Fibroblast of lung (primary cell): Measurements from ENCODE around the gene HTR3C. TPM values are rescaled to one million over a fixed set of nuclear protein-coding genes. Genes with fewer than 3 reads are reported as not detected.
"Not testable (repeated sequence)": the region's sequence is repeated elsewhere in the genome, so short reads cannot be mapped to it uniquely, and the experiment has no call there.

Experiments used
- DNase-seq, 2 donors: peaks; one replicate each; pipeline versions ENCODE4 v3.0.0 to v3.0.0-alpha.2; 2010; ENCODE audit warnings: low read depth in 2 of 2
- H2AFZ ChIP-seq: 2 replicates; pipeline ENCODE4 v1.5.1; 2012; ENCODE audit warnings: low read length, control low read depth, inconsistent platforms
- H3K27ac ChIP-seq: 2 replicates; pipeline ENCODE4 v1.5.1; 2011; ENCODE audit warnings: low read length, control low read depth; ENCODE audit not compliant: insufficient read depth
- H3K27me3 ChIP-seq: 2 replicates; pipeline ENCODE4 v1.5.1; 2011; ENCODE audit warnings: mild to moderate bottlenecking, low read length; ENCODE audit not compliant: control insufficient read depth, insufficient read depth
- H3K36me3 ChIP-seq: 2 replicates; pipeline ENCODE4 v1.5.1; 2011; ENCODE audit warnings: low read length; ENCODE audit not compliant: control insufficient read depth, insufficient read depth
- H3K4me1 ChIP-seq: 2 replicates; pipeline ENCODE4 v1.5.1; 2011; ENCODE audit warnings: low read length; ENCODE audit not compliant: control insufficient read depth, insufficient read depth; ENCODE audit errors: extremely low read depth
- H3K4me2 ChIP-seq: 2 replicates; pipeline ENCODE4 v1.5.1; 2011; ENCODE audit warnings: low read length, control low read depth; ENCODE audit not compliant: insufficient read depth; ENCODE audit errors: extremely low read depth
- H3K4me3 ChIP-seq, 4 experiments: fragments of 200-600 bp in 1 of 4; sonication (generic) in 1 of 4; replicated peaks in 1 of 4; 2 replicates each; pipeline ENCODE4 v1.5.1; 2011 to 2016; ENCODE audit warnings: low read length in 4 of 4, low read depth in 3 of 4, mild to moderate bottlenecking in 3 of 4, control low read depth in 2 of 4, inconsistent platforms in 1 of 4, mixed read lengths in 1 of 4; ENCODE audit not compliant: insufficient read depth in 1 of 4; ENCODE audit errors: control extremely low read depth in 1 of 4
- H3K79me2 ChIP-seq: 2 replicates; pipeline ENCODE4 v1.5.1; 2012; ENCODE audit warnings: mild to moderate bottlenecking, low read length, inconsistent platforms; ENCODE audit not compliant: control insufficient read depth, insufficient read depth
- H3K9ac ChIP-seq: 2 replicates; pipeline ENCODE4 v1.5.1; 2011; ENCODE audit warnings: mild to moderate bottlenecking, low read length, control low read depth; ENCODE audit not compliant: insufficient read depth
- H3K9me3 ChIP-seq: 2 replicates; pipeline ENCODE4 v1.5.1; 2012; ENCODE audit warnings: low read depth, low read length; ENCODE audit not compliant: control insufficient read depth, insufficient read depth
- H4K20me1 ChIP-seq: 2 replicates; pipeline ENCODE4 v1.5.1; 2011; ENCODE audit warnings: low read length; ENCODE audit not compliant: control insufficient read depth, insufficient read depth; ENCODE audit errors: extremely low read depth
- CTCF ChIP-seq, 2 donors: IDR thresholded peaks in 1 of 2; conservative IDR thresholded peaks in 1 of 2; 1 replicate in 1 of 2; 2 replicates in 1 of 2; pipeline ENCODE4 v1.5.1; 2011 to 2012; ENCODE audit warnings: low read length in 2 of 2, control low read depth in 1 of 2, inconsistent platforms in 1 of 2, low read depth in 1 of 2, mild to moderate bottlenecking in 1 of 2
- EZH2 ChIP-seq: IDR thresholded peaks from 2 replicates; pipeline ENCODE4 v1.5.1; 2012; ENCODE audit warnings: low read length, control low read depth, mild to moderate bottlenecking; ENCODE audit errors: missing control alignments
- polyA plus RNA-seq, 2 donors: library from polyadenylated mRNA; depleted of rRNA in 1 of 2; stranded (reverse) in 1 of 2; unstranded in 1 of 2; fragments of >200 nt; gene quantifications; 2 replicates each; pipeline ENCODE4 v1.2.1, GENCODE V29; 2011 to 2012; ENCODE audit warnings: missing spikeins in 1 of 2
- total RNA-seq: library from RNA; depleted of rRNA; stranded (reverse); fragments of >200 nt; gene quantifications from 2 replicates; pipeline ENCODE4 v1.2.1, GENCODE V29; 2014

The HTR3C gene
- total and polyA plus RNA-seq, 2 donors (not counting 1 experiment from before 2014, with no cell fraction given): not detected

GRCh38 chr3:184031187-184031792 lies 21.6 kb upstream of the HTR3C start, which contains the start of gene HTR3D:
Gene HTR3D (plus strand): TSS chr3:184031742. CDS start chr3:184031742, 0 bp downstream.
- H3K36me3 ChIP-seq: no peaks in the 10 kb centered on the region

GRCh38 chr3:184037816-184038215 lies 15.0 kb upstream of the HTR3C start:
- Histone ChIP-seq H3K27ac (no peak overlapping the region), H3K79me2 (no peaks in the 10 kb centered on the region), H2AFZ (no peak overlapping the region), H3K27me3 (no peaks in the 10 kb centered on the region), H3K4me1 (no peaks in the 10 kb centered on the region), H3K4me3 (no peak overlapping the region), H3K9ac (no peak overlapping the region), H3K9me3 (no peaks in the 10 kb centered on the region), H4K20me1 (no peaks in the 10 kb centered on the region), H3K4me2 (no peak overlapping the region), H3K36me3 (no peaks in the 10 kb centered on the region)
- no peak for DNase-seq
- TF ChIP-seq CTCF (conservative IDR thresholded peaks at IDR 0.05 in 1 of 2, IDR thresholded peaks at IDR 0.05 in 1 of 2; ENCODE audit: low read depth in 1 of 2, low read length in 2 of 2) (no peak), EZH2 (no peak)

More at GRCh38 chr3:184031187-184031792, 21.6 kb upstream of the HTR3C start, which contains the start of gene HTR3D:
- Histone ChIP-seq H2AFZ (no peak within 1 kb of the TSS), H3K79me2 (no peaks in the 10 kb centered on the region), H3K4me1 (no peaks in the 10 kb centered on the region), H3K4me2 (no peak within 1 kb of the TSS), H3K27ac (no peak within 1 kb of the TSS), H3K4me3 (no peak within 1 kb of the TSS), H3K9ac (no peak within 1 kb of the TSS), H3K9me3 (no peaks in the 10 kb centered on the region), H4K20me1 (no peaks in the 10 kb centered on the region), H3K27me3 (peaks cover 4% of the 10 kb centered on the region)
- no peak for DNase-seq
- TF ChIP-seq CTCF (conservative IDR thresholded peaks at IDR 0.05 in 1 of 2, IDR thresholded peaks at IDR 0.05 in 1 of 2; ENCODE audit: low read depth in 1 of 2, low read length in 2 of 2) (no peak), EZH2 (no peak)

GRCh38 chr3:184038307-184038706 lies 14.5 kb upstream of the HTR3C start:
- not testable (repeated sequence) for DNase-seq, H3K9me3 ChIP-seq, H3K4me2 ChIP-seq, H3K4me3 ChIP-seq, H3K36me3 ChIP-seq, H3K27me3 ChIP-seq, H2AFZ ChIP-seq, H3K9ac ChIP-seq, H3K27ac ChIP-seq, H4K20me1 ChIP-seq, H3K79me2 ChIP-seq, H3K4me1 ChIP-seq
